Measurements from ENCODE around the gene TMEM217.

DNA sequence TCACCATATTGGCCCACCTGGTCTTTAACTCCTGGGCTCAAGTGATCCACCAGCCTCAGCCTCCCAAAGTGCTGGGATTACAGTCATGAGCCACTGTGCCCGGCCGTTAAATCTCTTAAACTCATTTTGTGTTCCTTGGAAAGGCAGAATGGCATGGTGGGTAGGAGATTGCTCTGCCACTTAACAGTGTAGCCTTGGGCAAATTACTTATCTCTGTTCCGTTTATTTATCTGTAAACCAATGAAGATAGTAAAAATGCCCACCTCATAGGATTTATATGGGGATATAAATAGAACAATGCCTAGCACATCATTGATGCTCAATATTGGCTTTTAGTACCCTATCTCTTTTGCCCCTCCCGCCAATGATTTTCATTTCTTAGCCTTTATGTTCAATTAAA lies 95.2 kb downstream of the TMEM217 start:
- TF ChIP-seq, protein P1, sequence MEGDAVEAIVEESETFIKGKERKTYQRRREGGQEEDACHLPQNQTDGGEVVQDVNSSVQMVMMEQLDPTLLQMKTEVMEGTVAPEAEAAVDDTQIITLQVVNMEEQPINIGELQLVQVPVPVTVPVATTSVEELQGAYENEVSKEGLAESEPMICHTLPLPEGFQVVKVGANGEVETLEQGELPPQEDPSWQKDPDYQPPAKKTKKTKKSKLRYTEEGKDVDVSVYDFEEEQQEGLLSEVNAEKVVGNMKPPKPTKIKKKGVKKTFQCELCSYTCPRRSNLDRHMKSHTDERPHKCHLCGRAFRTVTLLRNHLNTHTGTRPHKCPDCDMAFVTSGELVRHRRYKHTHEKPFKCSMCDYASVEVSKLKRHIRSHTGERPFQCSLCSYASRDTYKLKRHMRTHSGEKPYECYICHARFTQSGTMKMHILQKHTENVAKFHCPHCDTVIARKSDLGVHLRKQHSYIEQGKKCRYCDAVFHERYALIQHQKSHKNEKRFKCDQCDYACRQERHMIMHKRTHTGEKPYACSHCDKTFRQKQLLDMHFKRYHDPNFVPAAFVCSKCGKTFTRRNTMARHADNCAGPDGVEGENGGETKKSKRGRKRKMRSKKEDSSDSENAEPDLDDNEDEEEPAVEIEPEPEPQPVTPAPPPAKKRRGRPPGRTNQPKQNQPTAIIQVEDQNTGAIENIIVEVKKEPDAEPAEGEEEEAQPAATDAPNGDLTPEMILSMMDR (IDR thresholded peaks at IDR 0.05; ENCODE audit: low read length): no peak
- TF ChIP-seq EZH2phosphoT487 (IDR thresholded peaks at IDR 0.05; ENCODE audit: low read length) (no peak), EZH2 (optimal IDR thresholded peaks at IDR 0.05; ENCODE audit: low read depth, low read length) (no peak)

Measured in MM.1S (cell line).